Liver (tissue), 3 donors: ENCODE data around the gene TFR2.

ENCODE experiments used
- CTCF ChIP-seq: fragments of 150-350 bp; IDR thresholded peaks from 2 replicates; pipeline ENCODE4 v1.5.1; 2017; ENCODE audit warnings: improper control_type of control experiment, low read depth, low read length; ENCODE audit not compliant: missing input control
- GABPA ChIP-seq, 2 donors: IDR thresholded peaks in 1 of 2; conservative IDR thresholded peaks in 1 of 2; 2 replicates each; pipeline ENCODE4 v1.6.1; 2016; ENCODE audit warnings: antibody characterized with exemption in 2 of 2, mild to moderate bottlenecking in 1 of 2, moderate library complexity in 1 of 2
- MAX ChIP-seq: IDR thresholded peaks from 2 replicates; pipeline ENCODE4 v1.6.1; 2016; ENCODE audit warnings: antibody characterized with exemption
- RAD21 ChIP-seq, 2 donors: IDR thresholded peaks; 2 replicates each; pipeline ENCODE4 v1.6.1; 2016; ENCODE audit warnings: antibody characterized with exemption in 2 of 2, mild to moderate bottlenecking in 2 of 2
- TAF1 ChIP-seq: conservative IDR thresholded peaks from 2 replicates; pipeline ENCODE4 v1.6.1; 2016; ENCODE audit warnings: antibody characterized with exemption, mild to moderate bottlenecking
- ZBTB33 ChIP-seq: IDR thresholded peaks from 2 replicates; pipeline ENCODE4 v1.6.1; 2016; ENCODE audit warnings: antibody characterized with exemption
- donor health status: healthy.
- donor health status: healthy.

- TF ChIP-seq CTCF: no peak
- no peak for TF ChIP-seq MAX
- TF ChIP-seq RAD21 (IDR thresholded peaks at IDR 0.05): no peak
- no peak for TF ChIP-seq TAF1
- TF ChIP-seq ZBTB33: no peak
- no peak for TF ChIP-seq GABPA (IDR thresholded peaks at IDR 0.05 in 1 of 2, conservative IDR thresholded peaks at IDR 0.05 in 1 of 2)
These were observed 47.0 kb upstream of the TFR2 start for GRCh38 chr7:100688326-100688860.
